Dermis blood vessel endothelial cell (primary cell): ENCODE results near the gene CAPZA2. TPM values are rescaled to one million over a fixed set of nuclear protein-coding genes. Genes with fewer than 3 reads are reported as not detected.
"Not testable (repeated sequence)": the region's sequence is repeated elsewhere in the genome, so short reads cannot be mapped to it uniquely, and the experiment has no call there.

Experiments
- DNase-seq: peaks from one replicate; pipeline ENCODE4 v3.0.0; 2010
- total RNA-seq: library from RNA; depleted of rRNA; stranded (reverse); fragments of >200 nt; gene quantifications from 2 replicates; pipeline ENCODE4 v1.2.3, GENCODE V29; 2014

CAPZA2 gene
- total RNA-seq, 1 donor from 2014 or later: 393 TPM

- peak; percentile 28 for DNase-seq
Observed at GRCh38 chr7:116955801-116956476, 93.6 kb downstream of the CAPZA2 start.

GRCh38 chr7:116956477-116956804 lies 94.1 kb downstream of the CAPZA2 start:
- DNase-seq: no peak

- no peak for DNase-seq
Observed at GRCh38 chr7:116957874-116958273, 95.5 kb downstream of the CAPZA2 start.

- not testable (repeated sequence) for DNase-seq
Observed at GRCh38 chr7:116961966-116962673, 99.7 kb downstream of the CAPZA2 start.

- no peak for DNase-seq
Observed at GRCh38 chr7:116963234-116963633, 100.8 kb downstream of the CAPZA2 start.

- DNase-seq: no peak
Observed at GRCh38 chr7:116966601-116967000, 104.2 kb downstream of the CAPZA2 start.

- DNase-seq: no peak
Observed at GRCh38 chr7:116967254-116967922, 105.0 kb downstream of the CAPZA2 start.

GRCh38 chr7:116967983-116968382 lies 105.6 kb downstream of the CAPZA2 start:
- no peak for DNase-seq

- no peak for DNase-seq
Observed at GRCh38 chr7:116968631-116969030, 106.2 kb downstream of the CAPZA2 start.

- DNase-seq: no peak
Observed at GRCh38 chr7:116969371-116969902, 107.0 kb downstream of the CAPZA2 start.

GRCh38 chr7:116970238-116970910 lies 108.0 kb downstream of the CAPZA2 start:
- DNase-seq: no peak

GRCh38 chr7:116971153-116971552 lies 108.8 kb downstream of the CAPZA2 start:
- not testable (repeated sequence) for DNase-seq

Other genes starting within 250 kb of the CAPZA2 start
- 66.4 and 113 TPM in 2 replicates for gene MET, start 190.4 kb upstream of the CAPZA2 start, total RNA-seq
- 17.7 and 18.9 TPM in 2 replicates for gene ST7, start 90.9 kb downstream of the CAPZA2 start, total RNA-seq